K562 (cell line): Measurements from ENCODE around the gene CLPSL2. TPM values are rescaled to one million over a fixed set of nuclear protein-coding genes. Genes with fewer than 3 reads are reported as not detected.

ENCODE experiments used
- AFF4 ChIP-seq: sonication (generic); formaldehyde crosslinking; IDR thresholded peaks from 2 replicates; pipeline ENCODE4 v1.8.0; 2023; ENCODE audit warnings: mild to moderate bottlenecking, missing genetic modification reagents
- ARNT ChIP-seq, 2 experiments: fragments of 450-650 bp; IDR thresholded peaks; 2 replicates each; pipeline ENCODE4 v1.6.1; 2016; ENCODE audit warnings: mild to moderate bottlenecking in 1 of 2
- CREB1 ChIP-seq, 2 experiments: sonication (generic) in 1 of 2; formaldehyde crosslinking in 1 of 2; IDR thresholded peaks; 2 replicates each; pipeline versions ENCODE4 v1.6.1 to v1.8.0; 2012 to 2022; ENCODE audit warnings: inconsistent platforms in 1 of 2, mild to moderate bottlenecking in 1 of 2, missing genetic modification reagents in 1 of 2, moderate library complexity in 1 of 2
- EGR1 ChIP-seq: fragments of 450-650 bp; conservative IDR thresholded peaks from 2 replicates; pipeline ENCODE4 v1.6.1; 2017; ENCODE audit warnings: mild to moderate bottlenecking
- ETV5 ChIP-seq: sonication (generic); formaldehyde crosslinking; IDR thresholded peaks from 2 replicates; pipeline ENCODE4 v1.4.0; 2020; ENCODE audit warnings: low read depth, mild to moderate bottlenecking, missing genetic modification reagents
- ETV6 ChIP-seq, 3 experiments: fragments of 150-350 bp in 1 of 3; sonication (generic) in 1 of 3; formaldehyde crosslinking in 1 of 3; IDR thresholded peaks; 2 replicates each; pipeline versions ENCODE4 v1.6.1 to v1.8.0; 2014 to 2022; ENCODE audit warnings: borderline replicate concordance in 2 of 3, low read depth in 2 of 3, antibody characterized with exemption in 1 of 3, low read length in 1 of 3, mild to moderate bottlenecking in 1 of 3, missing genetic modification reagents in 1 of 3
- SIN3A ChIP-seq, 2 experiments: fragments of 150-350 bp in 1 of 2; IDR thresholded peaks; 2 replicates each; pipeline ENCODE4 v1.6.1; 2011 to 2016; ENCODE audit warnings: borderline replicate concordance in 2 of 2, low read depth in 2 of 2, low read length in 2 of 2, mild to moderate bottlenecking in 2 of 2, moderate library complexity in 2 of 2; ENCODE audit not compliant: control insufficient read depth in 1 of 2
- TGIF2 ChIP-seq: sonication (generic); formaldehyde crosslinking; IDR thresholded peaks from 2 replicates; pipeline ENCODE4 v1.8.1; 2022; ENCODE audit warnings: mild to moderate bottlenecking, missing genetic modification reagents, moderate library complexity
- USF2 ChIP-seq: sonication (generic); formaldehyde crosslinking; IDR thresholded peaks from 2 replicates; pipeline ENCODE4 v1.5.0; 2020; ENCODE audit warnings: missing genetic modification reagents
- YY1 ChIP-seq, 3 experiments: IDR thresholded peaks; 2 replicates each; pipeline ENCODE4 v1.6.1; 2011; ENCODE audit warnings: low read length in 2 of 3, mild to moderate bottlenecking in 2 of 3, moderate library complexity in 2 of 3, borderline replicate concordance in 1 of 3, control low read depth in 1 of 3, low read depth in 1 of 3; ENCODE audit not compliant: insufficient read depth in 3 of 3, insufficient replicate concordance in 2 of 3, control insufficient read depth in 1 of 3, insufficient read length in 1 of 3; ENCODE audit errors: extremely low read depth in 1 of 3
- ZBTB7A ChIP-seq: IDR thresholded peaks from 2 replicates; pipeline ENCODE4 v1.6.1; 2011; ENCODE audit warnings: low read depth, mild to moderate bottlenecking, low read length, moderate library complexity, borderline replicate concordance; ENCODE audit not compliant: control insufficient read depth
- ZNF12 ChIP-seq: sonication (generic); formaldehyde crosslinking; IDR thresholded peaks from 2 replicates; pipeline ENCODE4 v1.4.0; 2020; ENCODE audit warnings: mild to moderate bottlenecking, missing genetic modification reagents
- ZNF445 ChIP-seq: fragments of 250-450 bp; sonication (Bioruptor Pico); IDR thresholded peaks from 2 replicates; pipeline ENCODE4 v1.4.0; 2020; ENCODE audit warnings: low read depth, mild to moderate bottlenecking, moderate library complexity
- ZNF639 ChIP-seq, 2 experiments: fragments of 200-800 bp in 1 of 2; sonication (Bioruptor generic) in 1 of 2; sonication (generic) in 1 of 2; formaldehyde crosslinking in 1 of 2; IDR thresholded peaks in 1 of 2; conservative IDR thresholded peaks in 1 of 2; 2 replicates each; pipeline versions ENCODE4 v1.5.0 to v1.6.1; 2016 to 2020; ENCODE audit warnings: missing compliant biosample characterization in 1 of 2, missing genetic modification characterization in 1 of 2, missing genetic modification reagents in 1 of 2
- polyA plus RNA-seq, 8 experiments: library from polyadenylated mRNA; depleted of rRNA in 4 of 8; stranded (reverse) in 5 of 8; unstranded in 3 of 8; fragments of >200 nt; fragmentation: Nextera tagmentation in 2 of 8; fragmentation: Illumina TruSeq in 1 of 8; extraction: Ambion mirVana in 2 of 8; extraction: Trizol in 1 of 8; gene quantifications; 2 replicates each; pipeline versions ENCODE4 v1.2.1 to v1.2.3, GENCODE V29; 2011 to 2014; ENCODE audit warnings: inconsistent platforms in 1 of 8, missing spikeins in 1 of 8
- total RNA-seq, 7 experiments: library from RNA; depleted of rRNA in 6 of 7; stranded (reverse); fragments of >200 nt in 6 of 7; fragmentation: Illumina TruSeq in 2 of 7; extraction: Trizol in 2 of 7; gene quantifications; 2 replicates each; pipeline versions ENCODE4 v1.2.1 to v1.2.3, GENCODE V29; 2011 to 2021; ENCODE audit warnings: low replicate concordance in 1 of 7

Gene CLPSL2
- total and polyA plus RNA-seq, 9 of the 15 experiments (the other 6 are each of a cell fraction or from before 2014, with no cell fraction given): not detected

GRCh38 chr6:35804996-35805736, 28.8 kb downstream of the CLPSL2 start, which contains the start of gene LHFPL5 (continued):
- peak; percentile 46; the same call in 1 of the 2 replicates for TF ChIP-seq USF2 (CRISPR knock-in tag)
- peak; percentile 92 for TF ChIP-seq AFF4 (CRISPR knock-in tag)
- no peak for TF ChIP-seq ARNT (IDR thresholded peaks at IDR 0.05)
- TF ChIP-seq SIN3A (IDR thresholded peaks at IDR 0.05; ENCODE audit: borderline replicate concordance in 2 of 2, control insufficient read depth in 1 of 2, low read depth in 2 of 2, low read length in 2 of 2): peak; percentile 77 to 95
- no peak for TF ChIP-seq ETV6 (IDR thresholded peaks at IDR 0.05; ENCODE audit: borderline replicate concordance in 1 of 2, low read depth in 2 of 2, low read length in 1 of 2)
- TF ChIP-seq ETV6 (CRISPR knock-in tag; IDR thresholded peaks at IDR 0.05; ENCODE audit: borderline replicate concordance): peak; percentile 77; the same call in 1 of the 2 replicates
- TF ChIP-seq ETV5 (CRISPR knock-in tag): peak; percentile 96
- TF ChIP-seq TGIF2 (CRISPR knock-in tag): peak; percentile 98
- peak in 1 of 3 experiments; percentile 16 for TF ChIP-seq YY1 (IDR thresholded peaks at IDR 0.05; ENCODE audit: borderline replicate concordance in 1 of 3, control insufficient read depth in 1 of 3, extremely low read depth in 1 of 3, insufficient read depth in 3 of 3, insufficient read length in 1 of 3, insufficient replicate concordance in 2 of 3, low read depth in 1 of 3, low read length in 2 of 3)
- no peak; the same call in 1 of the 2 replicates for TF ChIP-seq EGR1
- TF ChIP-seq ZNF639 (CRISPR knock-in tag; conservative IDR thresholded peaks at IDR 0.05 in 1 of 2, IDR thresholded peaks at IDR 0.05 in 1 of 2): peak; percentile 49 to 94; a peak in 2 of 4 replicates
- 0 out of 2 replicates have a peak, but pooled peaks have one; percentile 65 for TF ChIP-seq ZNF12
- TF ChIP-seq ZBTB7A: peak; percentile 93
- no peak for TF ChIP-seq ZNF445 (CRISPR knock-in tag)
- no peak for TF ChIP-seq CREB1 (IDR thresholded peaks at IDR 0.05)
- peak; percentile 78 for TF ChIP-seq CREB1 (CRISPR knock-in tag; IDR thresholded peaks at IDR 0.05)
